Cardiac fibroblast (primary cell): ENCODE measurements around the gene G0S2.
"Not testable (repeated sequence)": the region's sequence is repeated elsewhere in the genome, so short reads cannot be mapped to it uniquely, and the experiment has no call there.

Experiments
- DNase-seq, 2 donors: peaks; one replicate each; pipeline versions ENCODE4 v3.0.0 to v3.0.0-alpha.2; 2010; ENCODE audit warnings: low read depth in 2 of 2
- H3K4me3 ChIP-seq, 2 donors: replicated peaks in 1 of 2; 1 replicate in 1 of 2; 2 replicates in 1 of 2; pipeline ENCODE4 v1.5.1; 2011; ENCODE audit warnings: low read depth in 2 of 2, low read length in 2 of 2, mild to moderate bottlenecking in 2 of 2, moderate library complexity in 1 of 2
- TF ChIP-seq, protein P1 (sequence below): IDR thresholded peaks from one replicate; pipeline ENCODE4 v1.5.1; 2011; ENCODE audit warnings: low read depth, mild to moderate bottlenecking, low read length, inconsistent platforms

The G0S2 gene

DNA sequence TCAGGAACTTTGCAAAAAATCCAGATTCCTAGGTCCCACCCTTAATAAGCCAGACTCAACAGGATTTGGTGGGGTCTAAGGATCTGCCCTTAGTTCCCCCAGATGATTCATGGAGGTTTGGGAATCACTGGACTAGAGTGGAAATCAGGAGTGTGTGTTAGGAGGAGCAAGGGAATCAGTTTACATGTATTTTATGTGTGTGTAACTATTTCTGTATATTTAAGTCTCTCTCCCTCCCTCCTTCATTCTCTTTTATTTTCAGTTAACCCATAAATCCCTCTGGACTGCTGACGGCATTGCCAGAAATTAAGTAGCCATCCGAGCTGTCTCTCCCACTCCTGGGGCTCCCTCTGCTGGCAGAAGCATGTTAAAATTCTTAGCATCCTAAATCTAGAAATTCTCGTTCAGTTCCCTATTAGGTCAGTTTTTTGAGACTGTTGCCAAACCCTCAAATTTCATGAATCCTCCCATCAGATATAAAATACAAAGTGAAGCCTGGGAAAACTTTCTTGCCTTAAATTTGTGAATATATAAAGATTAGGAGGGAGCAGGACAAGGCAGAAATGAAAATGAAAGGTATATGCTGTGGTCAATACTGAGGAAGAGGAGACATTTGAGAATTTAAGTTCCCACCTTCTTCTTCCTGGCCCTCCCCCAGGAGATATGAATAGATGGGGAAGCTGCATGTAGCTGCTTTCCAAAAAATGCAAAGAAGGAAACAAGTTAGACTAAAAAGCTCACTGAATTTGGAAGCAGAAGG is 17.7 kb downstream of the G0S2 start:
- DNase-seq: peak; percentile 91 to 92
- no peak overlapping the region for H3K4me3 ChIP-seq
- TF ChIP-seq, protein P1, sequence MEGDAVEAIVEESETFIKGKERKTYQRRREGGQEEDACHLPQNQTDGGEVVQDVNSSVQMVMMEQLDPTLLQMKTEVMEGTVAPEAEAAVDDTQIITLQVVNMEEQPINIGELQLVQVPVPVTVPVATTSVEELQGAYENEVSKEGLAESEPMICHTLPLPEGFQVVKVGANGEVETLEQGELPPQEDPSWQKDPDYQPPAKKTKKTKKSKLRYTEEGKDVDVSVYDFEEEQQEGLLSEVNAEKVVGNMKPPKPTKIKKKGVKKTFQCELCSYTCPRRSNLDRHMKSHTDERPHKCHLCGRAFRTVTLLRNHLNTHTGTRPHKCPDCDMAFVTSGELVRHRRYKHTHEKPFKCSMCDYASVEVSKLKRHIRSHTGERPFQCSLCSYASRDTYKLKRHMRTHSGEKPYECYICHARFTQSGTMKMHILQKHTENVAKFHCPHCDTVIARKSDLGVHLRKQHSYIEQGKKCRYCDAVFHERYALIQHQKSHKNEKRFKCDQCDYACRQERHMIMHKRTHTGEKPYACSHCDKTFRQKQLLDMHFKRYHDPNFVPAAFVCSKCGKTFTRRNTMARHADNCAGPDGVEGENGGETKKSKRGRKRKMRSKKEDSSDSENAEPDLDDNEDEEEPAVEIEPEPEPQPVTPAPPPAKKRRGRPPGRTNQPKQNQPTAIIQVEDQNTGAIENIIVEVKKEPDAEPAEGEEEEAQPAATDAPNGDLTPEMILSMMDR: peak; percentile 75

DNA sequence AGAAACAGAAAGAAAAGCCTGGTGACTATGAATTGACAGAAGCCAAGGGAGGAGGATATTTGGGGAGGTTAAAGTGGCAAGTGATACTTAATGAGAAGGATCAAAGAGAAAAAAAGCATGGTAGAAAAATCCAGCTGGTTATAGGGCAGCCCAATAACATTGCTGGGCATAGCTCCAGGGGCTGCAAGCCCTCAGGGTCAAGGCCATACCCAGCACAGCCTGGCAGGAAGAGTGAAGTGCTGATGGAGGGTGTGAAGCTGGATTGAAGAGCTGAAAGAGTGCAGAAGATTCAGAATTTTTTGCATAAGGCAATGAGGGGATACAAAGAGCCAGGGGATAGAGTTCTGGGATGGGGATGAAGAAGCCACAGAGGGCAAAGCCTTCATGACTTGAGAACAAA is 21.5 kb downstream of the G0S2 start:
- TF ChIP-seq, protein P1: no peak
- no peak overlapping the region for H3K4me3 ChIP-seq
- no peak for DNase-seq

DNA sequence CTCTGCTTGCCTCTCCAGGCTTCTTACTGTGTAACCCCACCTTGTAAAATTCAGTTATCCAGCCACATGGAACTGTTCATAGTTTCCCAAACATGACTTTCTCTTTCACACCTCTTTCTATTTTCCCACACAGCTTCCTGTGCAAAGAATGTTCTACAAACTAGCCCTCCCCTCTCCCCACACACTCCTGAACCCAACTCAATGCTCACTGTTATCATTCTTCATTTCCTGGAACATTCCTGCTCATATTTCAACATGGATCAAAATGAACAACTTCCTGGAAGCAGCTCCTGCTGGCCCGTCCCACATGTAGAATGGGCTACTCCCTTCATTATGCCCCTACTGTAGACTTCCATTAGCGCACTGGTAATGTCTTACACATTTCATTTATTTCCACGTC is 21.9 kb downstream of the G0S2 start:
- TF ChIP-seq, protein P1: no peak
- no peak overlapping the region for H3K4me3 ChIP-seq
- peak; percentile 33 to 87 for DNase-seq

DNA sequence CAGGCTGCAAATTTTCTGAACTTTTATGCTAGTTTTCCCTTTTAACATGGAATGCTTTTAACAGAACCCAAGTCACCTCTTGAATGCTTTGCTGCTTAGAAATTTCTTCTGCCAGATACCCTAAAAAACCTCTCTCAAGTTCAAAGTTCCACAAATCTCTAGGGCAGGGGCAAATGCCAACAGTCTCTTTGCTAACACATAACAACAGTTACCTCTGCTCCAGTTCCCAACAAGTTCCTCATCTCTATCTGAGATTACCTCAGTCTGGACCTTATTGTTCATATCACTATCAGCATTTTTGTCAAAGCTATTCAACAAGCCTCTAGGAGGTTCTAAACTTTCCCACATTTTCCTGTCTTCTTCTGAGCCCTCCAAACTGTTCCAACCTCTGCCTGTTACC is 25.5 kb downstream of the G0S2 start:
- peak in 1 of 2 donors; percentile 32 for DNase-seq
- H3K4me3 ChIP-seq: not testable (repeated sequence)

DNA sequence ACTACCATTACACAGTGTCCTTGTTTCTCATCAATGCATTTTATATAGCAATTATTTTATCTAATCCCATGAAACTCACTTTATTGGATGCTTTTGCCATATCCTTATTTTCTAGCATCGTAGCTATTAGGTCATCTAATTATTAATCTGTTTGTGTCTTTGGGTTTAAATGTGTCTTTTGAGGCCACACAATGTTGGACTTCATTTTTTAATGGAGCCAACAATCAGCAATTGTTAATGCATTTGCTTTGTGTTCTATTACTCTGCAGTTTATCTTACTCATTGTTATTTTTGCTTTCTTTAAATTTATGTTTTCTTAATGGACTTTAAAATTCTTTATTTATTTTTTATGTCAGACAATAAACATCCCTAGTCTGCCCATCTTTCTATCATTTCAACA is 27.6 kb downstream of the G0S2 start:
- no peak overlapping the region for H3K4me3 ChIP-seq
- TF ChIP-seq, protein P1: no peak
- DNase-seq: no peak

DNA sequence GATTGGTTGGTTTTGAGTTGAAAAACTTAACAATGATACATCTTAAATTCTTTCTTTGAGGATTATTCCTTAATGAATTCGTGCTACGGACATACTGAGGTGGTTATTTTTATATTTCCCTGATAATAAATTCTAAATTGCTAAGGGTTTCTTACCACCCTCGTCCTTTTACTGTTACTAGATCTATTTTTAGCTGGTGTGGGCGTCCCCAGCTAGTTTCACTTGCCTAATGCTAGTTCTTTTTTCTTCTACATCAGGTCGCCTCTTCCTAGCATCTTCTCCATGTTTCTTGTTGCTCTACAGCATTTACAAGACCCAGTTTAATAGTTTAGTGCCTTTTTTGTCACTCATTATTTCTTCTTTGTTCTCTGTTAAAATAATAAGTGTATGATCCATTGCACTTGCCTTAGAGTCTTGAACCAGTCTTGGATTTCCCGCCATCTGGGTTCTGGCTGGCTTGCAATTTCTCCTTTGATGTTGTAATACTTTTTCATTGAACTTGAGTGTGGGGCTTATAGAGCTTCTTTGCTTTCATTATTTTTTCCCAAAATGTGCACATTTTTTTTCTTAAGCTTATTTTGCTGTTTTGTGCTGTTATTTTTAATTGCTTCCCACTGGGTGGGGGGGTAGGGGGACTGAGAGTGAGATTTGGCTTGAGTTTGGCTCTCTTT is 28.8 kb downstream of the G0S2 start:
- H3K4me3 ChIP-seq: no peak overlapping the region
- TF ChIP-seq, protein P1: no peak
- DNase-seq: no peak

DNA sequence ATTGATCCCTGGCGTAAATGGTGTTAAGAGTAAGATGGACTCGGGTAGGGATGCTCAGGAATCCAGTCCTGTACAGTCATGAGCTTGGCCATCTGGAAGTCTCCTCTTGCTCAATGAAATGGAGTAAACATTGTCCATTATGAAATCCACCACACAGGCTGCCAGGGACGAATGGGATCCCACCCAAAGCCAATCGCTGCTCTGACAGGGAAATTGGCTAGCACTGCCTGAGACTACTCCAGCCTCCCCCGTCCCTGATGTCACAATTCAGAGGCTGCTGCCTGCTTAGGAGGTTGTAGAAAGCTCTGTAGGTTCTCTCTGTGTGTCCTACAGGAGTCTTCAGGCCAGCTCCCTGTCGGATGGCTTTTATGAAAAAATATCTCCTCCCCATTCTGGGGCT is 29.4 kb downstream of the G0S2 start, which contains the start of gene HSD11B1:
Gene HSD11B1, plus strand, starts transcription at position 263 of the 400 bp plus-strand sequence. Its CDS starts 97 bp downstream, at position 360.
- peak within 1 kb of the TSS; percentile 19 to 33 for H3K4me3 ChIP-seq
- TF ChIP-seq, protein P1: no peak
- peak; percentile 96 for DNase-seq
